ENCODE data around the gene MB21D2. TPM values are rescaled to one million over a fixed set of nuclear protein-coding genes. Genes with fewer than 3 reads are reported as not detected.

MB21D2 gene
- total RNA-seq, 1 experiment from 2014 or later, result 19.7 TPM

GRCh38 chr3:192875971-192876565 lies 41.6 kb downstream of the MB21D2 start (continued):
- no peak for TF ChIP-seq ZNF425 (CRISPR knock-in tag; conservative IDR thresholded peaks at IDR 0.05)
- TF ChIP-seq GTF2I (CRISPR knock-in tag; conservative IDR thresholded peaks at IDR 0.05), result no peak
- no peak for TF ChIP-seq FOXK1 (CRISPR knock-in tag; IDR thresholded peaks at IDR 0.05)
- TF ChIP-seq KAT7 (CRISPR knock-in tag; IDR thresholded peaks at IDR 0.05; ENCODE audit: borderline replicate concordance), result no peak
- TF ChIP-seq MAX (CRISPR knock-in tag; IDR thresholded peaks at IDR 0.05), result no peak
- no peak for TF ChIP-seq ZNF396 (CRISPR knock-in tag; IDR thresholded peaks at IDR 0.05; ENCODE audit: borderline replicate concordance)
- TF ChIP-seq USF2 (CRISPR knock-in tag; IDR thresholded peaks at IDR 0.05), result no peak
- TF ChIP-seq IRF1 (CRISPR knock-in tag; IDR thresholded peaks at IDR 0.05), result no peak
- TF ChIP-seq NFE2L1 (CRISPR knock-in tag; IDR thresholded peaks at IDR 0.05), result no peak
- no peak for TF ChIP-seq CBFB (CRISPR knock-in tag; IDR thresholded peaks at IDR 0.05; ENCODE audit: low read depth)
- no peak for TF ChIP-seq EMX1 (CRISPR knock-in tag; IDR thresholded peaks at IDR 0.05)

- Mint-ChIP-seq H3K27me3 (ENCODE audit: low read depth) (no peaks in the 10 kb centered on the region), H3K4me1 (peaks cover 75% of the 10 kb centered on the region), H3K9me3 (no peaks in the 10 kb centered on the region), H3K27ac (peak overlapping the region; percentile 51; the same call in 1 of the 2 replicates), H3K36me3 (no peaks in the 10 kb centered on the region), H3K4me3 (no peak overlapping the region)
- ATAC-seq, result no peak
- ChIA-PET CTCF (no interaction called here), POLR2A (interaction anchor here (0.6 kb wide), 1 partner anchor 44 kb away, joined by 3 read pairs; no protein-coding TSS in a partner anchor)
- DNase-seq (ENCODE audit: low spot score), result no peak
- no peak for TF ChIP-seq ZNF219 (CRISPR knock-in tag; IDR thresholded peaks at IDR 0.05; ENCODE audit: borderline replicate concordance)
- TF ChIP-seq NFATC4 (CRISPR knock-in tag; IDR thresholded peaks at IDR 0.05), result no peak
- TF ChIP-seq ZNF512 (CRISPR knock-in tag; IDR thresholded peaks at IDR 0.05; ENCODE audit: borderline replicate concordance), result no peak
- TF ChIP-seq FOXK1 (CRISPR knock-in tag; IDR thresholded peaks at IDR 0.05), result no peak
- TF ChIP-seq NFE2L1 (CRISPR knock-in tag; IDR thresholded peaks at IDR 0.05), result no peak
- TF ChIP-seq ZNF317 (CRISPR knock-in tag; IDR thresholded peaks at IDR 0.05; ENCODE audit: borderline replicate concordance, low read depth), result no peak
- no peak for TF ChIP-seq ZNF396 (CRISPR knock-in tag; IDR thresholded peaks at IDR 0.05; ENCODE audit: borderline replicate concordance)
- no peak for TF ChIP-seq ATF1 (CRISPR knock-in tag; IDR thresholded peaks at IDR 0.05)
- no peak for TF ChIP-seq SP1 (CRISPR knock-in tag; conservative IDR thresholded peaks at IDR 0.05)
- TF ChIP-seq SMAD3 (CRISPR knock-in tag; IDR thresholded peaks at IDR 0.05; ENCODE audit: borderline replicate concordance), result no peak
These were observed 46.8 kb downstream of the MB21D2 start for GRCh38 chr3:192870822-192871221.

Data from WTC11 (cell line).